Retina (tissue), 1 donor: Measurements from ENCODE around the gene HTN1.
"Not testable (repeated sequence)": the region's sequence is repeated elsewhere in the genome, so short reads cannot be mapped to it uniquely, and the experiment has no call there.

ENCODE experiments used
- DNase-seq: peaks from one replicate; pipeline ENCODE4 v3.0.0-alpha.2; 2016

The HTN1 gene

DNA sequence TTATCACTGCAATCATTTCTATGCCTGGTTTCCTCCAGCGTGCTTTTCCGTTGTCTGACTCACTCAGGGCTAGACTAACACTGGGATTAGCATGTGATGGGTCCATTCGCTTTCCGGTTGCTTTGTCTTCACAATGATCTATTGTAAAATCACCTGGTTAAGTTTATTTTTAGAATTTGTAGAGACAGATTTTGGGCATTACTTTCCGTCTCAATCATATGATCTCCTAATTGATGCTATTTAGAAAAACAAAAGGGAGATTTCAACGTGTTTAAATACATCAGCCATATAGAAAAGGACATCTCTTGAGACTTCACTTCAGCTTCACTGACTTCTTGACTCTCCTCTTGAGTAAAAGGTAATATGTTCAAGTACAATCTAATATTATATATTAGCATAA, at the start of gene HTN1:
Gene HTN1, plus strand, starts transcription at position 301 of the 400 bp plus-strand sequence. CDS start 2,639 bp downstream, outside the sequence.
- DNase-seq = not testable (repeated sequence)

GRCh38 chr4:70000711-70001110, 49.5 kb upstream of the HTN1 start:
- no peak for DNase-seq

GRCh38 chr4:70002507-70002906, 47.7 kb upstream of the HTN1 start:
- DNase-seq = no peak

GRCh38 chr4:70008771-70009170, 41.5 kb upstream of the HTN1 start:
- no peak for DNase-seq

DNA sequence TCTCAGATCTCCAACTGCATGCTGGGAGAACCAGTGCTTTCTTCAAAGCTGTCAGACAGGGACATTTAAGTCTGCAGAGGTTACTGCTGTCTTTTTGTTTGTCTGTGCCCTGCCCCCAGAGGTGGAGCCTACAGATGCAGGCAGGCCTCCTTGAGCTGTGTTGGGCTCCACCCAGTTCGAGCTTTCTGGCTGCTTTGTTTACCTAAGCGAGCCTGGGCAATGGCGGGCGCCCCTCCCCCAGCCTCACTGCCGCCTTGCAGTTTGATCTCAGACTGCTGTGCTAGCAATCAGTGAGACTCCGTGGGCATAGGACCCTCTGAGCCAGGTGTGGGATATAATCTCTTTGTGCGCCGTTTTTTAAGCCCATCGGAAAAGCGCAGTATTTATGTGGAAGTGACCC, 31.2 kb upstream of the HTN1 start:
- not testable (repeated sequence) for DNase-seq

GRCh38 chr4:70023218-70023617, 27.0 kb upstream of the HTN1 start:
- no peak for DNase-seq

- no peak for DNase-seq
Measured at GRCh38 chr4:70027011-70027410, 23.2 kb upstream of the HTN1 start.

GRCh38 chr4:70028159-70028558, 22.1 kb upstream of the HTN1 start, which contains the start of gene HTN3:
HTN3 (plus strand) TSS chr4:70028459; CDS start chr4:70030741, 2,282 bp downstream.
- not testable (repeated sequence) for DNase-seq

DNA sequence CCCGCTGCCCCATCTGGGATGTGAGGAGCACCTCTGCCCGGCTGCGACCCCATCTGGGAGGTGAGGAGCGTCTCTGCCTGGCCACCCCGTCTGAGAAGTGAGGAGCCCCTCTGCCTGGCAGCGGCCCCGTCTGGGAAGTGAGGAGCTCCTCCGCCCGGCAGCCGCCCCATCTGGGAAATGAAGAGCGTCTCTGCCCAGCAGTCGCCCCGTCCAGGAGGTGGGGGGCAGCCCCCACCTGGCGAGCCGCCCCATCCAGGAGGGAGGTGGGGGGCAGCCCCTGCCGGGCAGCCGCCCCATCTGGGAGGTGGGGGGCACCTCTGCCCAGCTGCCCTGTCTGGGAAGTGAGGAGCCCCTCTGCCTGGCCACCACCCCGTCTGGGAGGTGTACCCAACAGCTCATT, 12.7 kb upstream of the HTN1 start:
- not testable (repeated sequence) for DNase-seq

DNA sequence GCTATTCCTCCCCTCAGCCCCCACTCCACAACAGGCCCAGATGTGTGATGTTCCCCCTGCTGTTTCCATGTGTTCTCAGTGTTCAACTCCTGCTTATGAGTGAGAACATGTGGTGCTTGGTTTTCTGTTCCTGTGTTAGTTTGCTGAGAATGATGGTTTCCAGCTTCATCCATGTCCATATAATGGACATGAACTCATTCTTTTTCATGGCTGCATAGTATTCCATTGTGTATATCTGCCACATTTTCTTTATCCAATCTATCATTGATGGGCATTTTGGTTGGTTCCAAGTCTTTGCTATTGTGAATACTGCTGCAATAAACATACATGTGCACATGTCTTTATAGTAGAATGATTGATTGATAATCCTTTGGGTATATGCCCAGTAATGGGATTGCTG, 10.3 kb upstream of the HTN1 start:
- not testable (repeated sequence) for DNase-seq

DNA sequence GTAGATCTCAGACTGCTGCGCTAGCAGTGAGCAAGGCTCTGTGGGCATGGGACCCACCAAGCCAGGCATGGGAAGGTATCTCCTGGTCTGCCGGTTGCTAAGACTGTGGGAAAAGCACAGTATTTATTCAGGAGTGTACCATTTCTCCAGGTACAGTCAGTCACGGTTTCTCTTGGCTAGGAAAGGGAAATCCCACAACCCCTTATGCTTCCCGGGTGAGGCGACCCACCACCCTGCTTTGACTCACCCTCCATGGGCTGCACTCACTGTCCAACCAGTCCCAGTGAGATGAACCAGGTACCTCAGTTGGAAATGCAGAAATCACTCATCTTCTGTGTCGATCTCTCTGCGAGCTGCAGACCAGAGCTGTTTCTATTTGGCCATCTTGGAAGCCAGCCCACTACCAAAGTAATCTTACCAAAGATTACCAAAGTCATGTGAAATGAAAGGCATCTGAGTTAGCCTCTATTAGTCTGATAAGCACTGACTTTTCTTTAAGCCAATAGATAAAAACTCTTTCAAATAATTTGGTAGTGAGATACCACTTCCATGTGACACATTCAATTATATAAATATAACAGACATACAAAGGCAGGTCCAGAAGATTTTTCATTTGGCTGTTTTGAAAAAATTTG, 8.5 kb upstream of the HTN1 start:
- no peak for DNase-seq

DNA sequence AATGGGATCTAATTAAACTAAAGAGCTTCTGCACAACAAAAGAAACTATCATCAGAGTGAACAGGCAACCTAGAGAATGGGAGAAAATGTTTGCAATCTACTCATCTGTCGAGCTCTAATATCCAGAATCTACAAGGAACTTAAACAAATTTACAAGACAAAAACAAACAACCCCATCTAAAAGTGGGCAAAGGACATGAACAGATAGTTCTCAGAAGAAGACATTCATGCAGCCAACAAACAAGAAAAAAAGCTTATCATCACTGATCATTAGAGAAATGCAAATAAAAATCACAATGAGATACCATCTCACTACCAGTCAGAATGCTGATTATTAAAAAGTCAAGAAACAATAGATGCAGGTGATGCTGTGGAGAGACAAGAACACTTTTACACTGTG, 6.3 kb downstream of the HTN1 start:
- DNase-seq = not testable (repeated sequence)

- no peak for DNase-seq
Measured at GRCh38 chr4:70057651-70058050, 7.4 kb downstream of the HTN1 start.

DNA sequence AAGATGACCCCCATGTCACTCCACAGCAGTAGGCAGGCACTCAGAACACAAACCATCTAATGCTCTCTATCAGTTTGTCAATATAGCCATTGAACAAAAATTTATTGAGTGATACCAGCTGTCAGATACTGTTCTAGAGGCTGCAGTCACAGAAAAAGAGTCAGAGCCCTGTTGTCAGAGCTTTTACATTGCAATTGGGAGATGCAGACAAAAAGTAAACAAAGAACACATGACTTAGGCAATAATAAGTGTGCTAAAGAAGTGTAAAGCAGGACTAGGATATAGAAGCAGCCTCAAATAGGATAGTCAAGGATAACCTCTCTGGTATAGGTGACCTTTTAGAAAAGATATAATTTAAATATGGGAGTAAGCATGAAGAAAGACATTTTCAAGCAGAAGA, 8.9 kb downstream of the HTN1 start:
- peak; percentile 3 for DNase-seq

- DNase-seq = no peak
Measured at GRCh38 chr4:70062000-70062399, 11.8 kb downstream of the HTN1 start.

GRCh38 chr4:70080205-70080604, 30.0 kb downstream of the HTN1 start:
- DNase-seq = no peak

GRCh38 chr4:70099206-70099605, 49.0 kb downstream of the HTN1 start:
- DNase-seq = no peak
